Endodermal cell (in vitro differentiated cells): ENCODE data around the gene KIF7. TPM values are rescaled to one million over a fixed set of nuclear protein-coding genes. Genes with fewer than 3 reads are reported as not detected.

Experiments used
- DNase-seq: peaks from one replicate; pipeline ENCODE4 v3.0.0-alpha.2; 2017
- H3K27ac ChIP-seq: 2 replicates; pipeline ENCODE4 v1.5.1; 2013; ENCODE audit warnings: mild to moderate bottlenecking, low read depth, low read length, moderate library complexity
- H3K27me3 ChIP-seq: 2 replicates; pipeline ENCODE4 v1.6.1; 2013; ENCODE audit warnings: mild to moderate bottlenecking, low read length, moderate library complexity; ENCODE audit not compliant: insufficient read depth, control insufficient read depth, poor library complexity, severe bottlenecking
- H3K36me3 ChIP-seq: 2 replicates; pipeline ENCODE4 v1.7.0; 2013; ENCODE audit warnings: mild to moderate bottlenecking, low read length, moderate library complexity; ENCODE audit not compliant: control insufficient read depth, insufficient read depth
- H3K4me1 ChIP-seq: one replicate; pipeline ENCODE4 v1.7.0; 2013; ENCODE audit warnings: low read length; ENCODE audit not compliant: control insufficient read depth, insufficient read depth
- H3K4me3 ChIP-seq: 2 replicates; pipeline ENCODE4 v1.5.1; 2013; ENCODE audit warnings: mild to moderate bottlenecking, low read length, moderate library complexity
- H3K9ac ChIP-seq: 2 replicates; pipeline ENCODE4 v1.6.1; 2013; ENCODE audit warnings: mild to moderate bottlenecking, low read length, moderate library complexity; ENCODE audit not compliant: poor library complexity, severe bottlenecking; ENCODE audit errors: extremely low read depth
- H3K9me3 ChIP-seq: 2 replicates; pipeline ENCODE4 v1.6.1; 2013; ENCODE audit warnings: mild to moderate bottlenecking, low read length, moderate library complexity; ENCODE audit not compliant: control insufficient read depth
- H3K27ac Mint-ChIP-seq: 2 replicates; pipeline ENCODE4 v1.8.0; 2020; ENCODE audit warnings: mixed read lengths
- H3K27me3 Mint-ChIP-seq: 2 replicates; pipeline ENCODE4 v1.8.0; 2021; ENCODE audit warnings: mild to moderate bottlenecking, mixed read lengths; ENCODE audit not compliant: insufficient read depth
- H3K36me3 Mint-ChIP-seq: 2 replicates; pipeline ENCODE4 v1.8.0; 2020; ENCODE audit warnings: low read depth, mixed read lengths
- H3K4me1 Mint-ChIP-seq: 2 replicates; pipeline ENCODE4 v1.8.0; 2020; ENCODE audit warnings: mixed read lengths
- H3K4me3 Mint-ChIP-seq: 2 replicates; pipeline ENCODE4 v1.8.0; 2020; ENCODE audit warnings: mild to moderate bottlenecking, moderate library complexity, mixed read lengths
- H3K9me3 Mint-ChIP-seq: 2 replicates; pipeline ENCODE4 v1.8.0; 2020; ENCODE audit warnings: mild to moderate bottlenecking, mixed read lengths
- WGBS, 2 experiments: methylation state at CpG; one replicate each; pipeline versions ENCODE4 v1.1.5 to v1.1.7; 2013; ENCODE audit warnings: missing lambda C conversion rate in 2 of 2, mixed read lengths in 1 of 2; ENCODE audit not compliant: insufficient coverage in 1 of 2, insufficient read length in 1 of 2; 5-methylcytosine and 5-hydroxymethylcytosine counted together
- total RNA-seq, 2 donors: library from RNA; stranded (reverse); fragmentation: NEBNext Ultra II Directional in 1 of 2; extraction: Animal tissue kit (Norgen Biotek cat#: 25700) in 1 of 2; gene quantifications; 2 replicates in 1 of 2; 3 replicates in 1 of 2; pipeline ENCODE4 v1.2.1, GENCODE V29; 2021
- TF ChIP-seq, protein P1 (sequence below): fragments of 200-600 bp; sonication (generic); conservative IDR thresholded peaks from 2 replicates; pipeline ENCODE4 v1.5.0; 2021; ENCODE audit warnings: antibody characterized with exemption, mild to moderate bottlenecking

The KIF7 gene
- total RNA-seq, 2 donors from 2014 or later = 22.9 to 24.4 TPM

DNA sequence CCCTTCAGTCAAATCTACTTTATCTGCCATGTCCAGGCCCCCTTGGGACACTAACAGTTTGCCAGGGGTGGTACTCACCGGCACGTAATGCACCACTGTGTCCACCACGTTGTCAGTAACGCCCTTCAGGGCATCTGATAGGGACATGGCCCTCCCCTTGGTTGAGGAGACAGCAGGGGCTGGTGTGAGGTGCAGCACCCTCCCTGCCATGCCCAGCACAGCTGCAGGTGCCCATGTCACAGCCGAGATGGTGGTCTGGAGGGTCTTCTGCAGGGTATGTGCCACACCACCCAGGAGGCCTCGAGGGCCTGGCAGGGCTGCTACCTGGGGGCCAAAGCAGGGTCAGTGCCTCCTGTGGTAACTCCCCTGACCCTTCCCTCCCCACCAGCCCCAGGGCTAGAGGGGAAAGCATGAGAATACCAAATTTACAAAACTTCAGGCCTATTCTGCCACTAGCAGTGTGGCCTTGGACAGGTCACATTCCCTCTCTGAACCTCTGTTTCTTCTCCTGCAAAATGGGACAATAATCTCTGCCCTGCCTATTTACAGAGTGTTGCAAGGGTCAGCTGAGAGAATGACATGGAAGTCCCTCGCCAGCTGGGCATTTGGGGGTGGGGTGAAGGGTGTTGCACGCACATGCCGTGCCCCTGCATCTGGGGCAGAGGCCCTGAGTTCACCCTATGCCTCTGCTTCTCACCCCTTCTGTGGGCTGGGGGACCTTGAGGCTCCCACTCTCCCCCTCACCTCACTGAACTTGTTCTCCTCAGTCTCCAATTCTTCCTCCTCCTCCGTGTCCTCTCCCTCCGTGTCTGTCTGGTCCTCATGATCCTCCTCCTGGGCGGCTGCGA is 11.8 kb upstream of the KIF7 start:
- H3K4me1 Mint-ChIP-seq = no peaks in the 10 kb centered on the region
- H3K9me3 Mint-ChIP-seq = no peaks in the 10 kb centered on the region
- Histone ChIP-seq H3K4me3 (no peak overlapping the region), H3K4me1 (no peaks in the 10 kb centered on the region), H3K27me3 (peaks cover 19% of the 10 kb centered on the region), H3K9me3 (no peaks in the 10 kb centered on the region), H3K9ac (no peak overlapping the region), H3K27ac (no peak overlapping the region), H3K36me3 (no peaks in the 10 kb centered on the region)
- H3K4me3 Mint-ChIP-seq = no peak overlapping the region
- peaks cover 49% of the 10 kb centered on the region for H3K27me3 Mint-ChIP-seq
- H3K27ac Mint-ChIP-seq = no peak overlapping the region
- no peak for DNase-seq
- H3K36me3 Mint-ChIP-seq = no peaks in the 10 kb centered on the region
- WGBS, 2 experiments = 88 to 95% methylated on average over 12 to 13 of the region's 13 CpGs
- TF ChIP-seq, protein P1, sequence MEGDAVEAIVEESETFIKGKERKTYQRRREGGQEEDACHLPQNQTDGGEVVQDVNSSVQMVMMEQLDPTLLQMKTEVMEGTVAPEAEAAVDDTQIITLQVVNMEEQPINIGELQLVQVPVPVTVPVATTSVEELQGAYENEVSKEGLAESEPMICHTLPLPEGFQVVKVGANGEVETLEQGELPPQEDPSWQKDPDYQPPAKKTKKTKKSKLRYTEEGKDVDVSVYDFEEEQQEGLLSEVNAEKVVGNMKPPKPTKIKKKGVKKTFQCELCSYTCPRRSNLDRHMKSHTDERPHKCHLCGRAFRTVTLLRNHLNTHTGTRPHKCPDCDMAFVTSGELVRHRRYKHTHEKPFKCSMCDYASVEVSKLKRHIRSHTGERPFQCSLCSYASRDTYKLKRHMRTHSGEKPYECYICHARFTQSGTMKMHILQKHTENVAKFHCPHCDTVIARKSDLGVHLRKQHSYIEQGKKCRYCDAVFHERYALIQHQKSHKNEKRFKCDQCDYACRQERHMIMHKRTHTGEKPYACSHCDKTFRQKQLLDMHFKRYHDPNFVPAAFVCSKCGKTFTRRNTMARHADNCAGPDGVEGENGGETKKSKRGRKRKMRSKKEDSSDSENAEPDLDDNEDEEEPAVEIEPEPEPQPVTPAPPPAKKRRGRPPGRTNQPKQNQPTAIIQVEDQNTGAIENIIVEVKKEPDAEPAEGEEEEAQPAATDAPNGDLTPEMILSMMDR = no peak

DNA sequence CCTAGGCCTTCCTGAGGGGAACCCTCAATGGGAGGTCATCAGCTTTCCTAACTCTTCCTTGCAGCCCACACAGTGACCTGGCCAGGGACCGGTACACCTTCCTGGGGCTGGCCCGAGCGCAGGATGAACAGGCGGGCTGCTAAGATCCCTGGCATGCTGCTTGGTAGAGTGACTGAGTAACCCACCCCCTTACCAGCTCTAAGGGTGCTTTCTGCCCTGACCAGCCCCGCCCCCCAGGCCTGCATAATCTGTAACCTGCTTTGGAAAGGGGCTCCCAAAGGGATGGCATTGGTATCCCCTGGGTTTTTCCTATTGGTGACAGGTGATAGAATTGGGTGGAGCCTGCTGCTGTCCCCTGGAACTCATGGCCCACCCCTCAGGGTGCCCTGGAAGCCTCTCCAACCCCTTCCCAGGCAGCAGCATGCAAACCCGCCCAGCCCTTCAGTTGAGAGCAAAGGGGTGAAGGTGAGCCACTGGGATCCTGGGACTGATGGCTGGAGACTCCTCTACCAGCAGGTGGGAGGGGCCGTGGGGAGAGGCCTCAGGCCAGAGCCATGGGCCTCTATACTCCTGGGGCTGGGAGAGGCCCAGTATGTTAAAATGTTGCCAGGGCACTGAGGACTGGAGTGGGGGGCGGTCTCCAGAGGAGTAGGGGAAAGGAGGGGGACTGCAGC is 11.1 kb upstream of the KIF7 start:
- no peak overlapping the region for H3K27ac ChIP-seq
- H3K9me3 ChIP-seq = no peaks in the 10 kb centered on the region
- peaks cover 19% of the 10 kb centered on the region for H3K27me3 ChIP-seq
- no peaks in the 10 kb centered on the region for H3K4me1 ChIP-seq
- Mint-ChIP-seq H3K4me1 (no peaks in the 10 kb centered on the region), H3K36me3 (no peaks in the 10 kb centered on the region), H3K27me3 (peaks cover 47% of the 10 kb centered on the region), H3K9me3 (no peaks in the 10 kb centered on the region), H3K4me3 (peak overlapping the region; percentile 34), H3K27ac (no peak overlapping the region)
- no peaks in the 10 kb centered on the region for H3K36me3 ChIP-seq
- H3K9ac ChIP-seq = no peak overlapping the region
- peak; percentile 67 for DNase-seq
- no peak overlapping the region for H3K4me3 ChIP-seq
- WGBS, 2 experiments = 87 to 90% methylated on average over 5 to 8 of the region's 8 CpGs
- TF ChIP-seq, protein P1 = no peak

DNA sequence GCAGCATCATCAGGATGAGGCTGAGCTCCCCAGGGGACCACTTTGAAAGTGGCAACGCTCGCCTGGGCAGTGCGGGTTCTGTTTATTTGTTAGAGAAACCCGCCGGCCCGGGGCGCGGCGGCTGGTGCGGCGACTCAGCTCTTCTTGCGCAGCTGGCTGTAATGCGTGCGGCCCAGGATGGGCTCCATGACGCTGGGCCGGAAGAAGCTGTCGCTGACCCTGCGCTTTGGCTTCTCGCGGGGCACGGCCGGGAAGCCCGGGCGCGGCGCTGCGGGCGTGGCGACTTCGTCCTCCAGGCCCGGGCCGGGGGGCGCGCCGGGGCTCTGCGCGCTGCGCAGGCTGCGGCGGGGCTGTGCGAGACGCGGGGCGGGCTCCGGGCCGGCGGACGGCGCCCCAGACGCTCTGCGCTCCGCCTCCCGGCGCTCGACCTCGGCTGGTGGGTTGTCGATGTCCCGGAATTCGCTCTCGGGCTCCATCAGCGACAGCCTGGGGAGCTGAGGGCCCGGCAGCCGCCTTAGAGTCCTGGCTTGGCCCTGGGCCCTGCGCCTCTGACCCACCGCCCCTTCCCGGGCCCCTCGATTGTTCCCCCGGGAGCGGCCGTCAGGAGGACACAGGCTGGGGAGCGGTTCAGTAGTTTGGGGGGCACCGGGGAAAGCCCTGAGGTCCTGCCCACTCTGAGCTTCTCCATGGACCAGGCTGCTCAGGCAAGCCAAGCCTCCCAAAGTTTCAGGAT is 10.3 kb upstream of the KIF7 start:
- Mint-ChIP-seq H3K27ac (no peak overlapping the region), H3K4me3 (peak overlapping the region; percentile 34), H3K27me3 (peaks cover 47% of the 10 kb centered on the region), H3K4me1 (no peaks in the 10 kb centered on the region), H3K36me3 (no peaks in the 10 kb centered on the region), H3K9me3 (no peaks in the 10 kb centered on the region)
- TF ChIP-seq, protein P1 = no peak
- Histone ChIP-seq H3K9ac (no peak overlapping the region), H3K27ac (no peak overlapping the region), H3K27me3 (peaks cover 24% of the 10 kb centered on the region), H3K4me3 (no peak overlapping the region), H3K36me3 (no peaks in the 10 kb centered on the region), H3K9me3 (no peaks in the 10 kb centered on the region), H3K4me1 (no peaks in the 10 kb centered on the region)
- DNase-seq = peak; percentile 85
- 7 to 9% methylated on average over 9 to 72 of the region's 72 CpGs for WGBS, 2 experiments
